H9 (cell line): ENCODE results near the gene MARCHF3. TPM values are rescaled to one million over a fixed set of nuclear protein-coding genes. Genes with fewer than 3 reads are reported as not detected.

Source experiments
- DNase-seq: peaks from one replicate; pipeline ENCODE4 v3.0.0-alpha.2; 2017
- H2AFZ ChIP-seq: one replicate; pipeline ENCODE4 v1.6.1; 2013; ENCODE audit warnings: mild to moderate bottlenecking, low read length, control low read depth, moderate library complexity
- H2AK5ac ChIP-seq: 2 replicates; pipeline ENCODE4 v1.6.1; 2013; ENCODE audit warnings: low read length, control low read depth, mixed read lengths; ENCODE audit not compliant: insufficient read length
- H2BK120ac ChIP-seq: one replicate; pipeline ENCODE4 v1.6.1; 2013; ENCODE audit warnings: low read depth, mild to moderate bottlenecking, low read length, control low read depth, inconsistent platforms; ENCODE audit not compliant: poor library complexity, severe bottlenecking
- H2BK12ac ChIP-seq: 2 replicates; pipeline ENCODE4 v1.6.1; 2013; ENCODE audit warnings: low read length, control low read depth, mixed read lengths, low read depth; ENCODE audit not compliant: insufficient read length
- H2BK15ac ChIP-seq: 2 replicates; pipeline ENCODE4 v1.6.1; 2013; ENCODE audit warnings: low read depth, low read length, control low read depth
- H2BK20ac ChIP-seq: one replicate; pipeline ENCODE4 v1.6.1; 2013; ENCODE audit warnings: low read depth, mild to moderate bottlenecking, low read length, control low read depth, inconsistent platforms; ENCODE audit not compliant: poor library complexity, severe bottlenecking
- H2BK5ac ChIP-seq: 2 replicates; pipeline ENCODE4 v1.6.1; 2013; ENCODE audit warnings: low read length, control low read depth, mixed read lengths; ENCODE audit not compliant: insufficient read length
- H3K14ac ChIP-seq: 2 replicates; pipeline ENCODE4 v1.6.1; 2013; ENCODE audit warnings: low read length, control low read depth; ENCODE audit not compliant: insufficient read depth
- H3K18ac ChIP-seq: 2 replicates; pipeline ENCODE4 v1.6.1; 2013; ENCODE audit warnings: low read depth, mild to moderate bottlenecking, mixed read lengths, low read length, control low read depth; ENCODE audit not compliant: insufficient read length
- H3K23ac ChIP-seq: 2 replicates; pipeline ENCODE4 v1.6.1; 2013; ENCODE audit warnings: low read length, control low read depth, mixed read lengths, low read depth; ENCODE audit not compliant: insufficient read length
- H3K23me2 ChIP-seq: 2 replicates; pipeline ENCODE4 v1.6.1; 2013; ENCODE audit warnings: low read depth, mild to moderate bottlenecking, mixed read lengths, low read length, control low read depth; ENCODE audit not compliant: insufficient read length, poor library complexity, severe bottlenecking
- H3K27ac ChIP-seq: 2 replicates; pipeline ENCODE4 v1.5.1; 2013; ENCODE audit warnings: low read length, control low read depth, mixed read lengths, low read depth; ENCODE audit not compliant: insufficient read length
- H3K27me3 ChIP-seq: 2 replicates; pipeline ENCODE4 v1.6.1; 2013; ENCODE audit warnings: low read length, control low read depth, inconsistent platforms; ENCODE audit not compliant: insufficient read depth
- H3K4ac ChIP-seq: 2 replicates; pipeline ENCODE4 v1.6.1; 2013; ENCODE audit warnings: low read depth, mild to moderate bottlenecking, control low read depth, inconsistent platforms, low read length, moderate library complexity
- H3K4me1 ChIP-seq: 2 replicates; pipeline ENCODE4 v1.6.1; 2013; ENCODE audit warnings: low read length, control low read depth, inconsistent platforms; ENCODE audit not compliant: insufficient read depth
- H3K4me2 ChIP-seq: 2 replicates; pipeline ENCODE4 v1.6.1; 2013; ENCODE audit warnings: low read length, control low read depth, mixed read lengths; ENCODE audit not compliant: insufficient read length, insufficient read depth
- H3K56ac ChIP-seq: 2 replicates; pipeline ENCODE4 v1.6.1; 2013; ENCODE audit warnings: low read depth, mild to moderate bottlenecking, mixed read lengths, low read length, control low read depth; ENCODE audit not compliant: insufficient read length
- H3K79me1 ChIP-seq: 2 replicates; pipeline ENCODE4 v1.6.1; 2013; ENCODE audit warnings: low read depth, mild to moderate bottlenecking, moderate library complexity, low read length, control low read depth, inconsistent platforms; ENCODE audit not compliant: insufficient read depth, poor library complexity, severe bottlenecking
- H3K79me2 ChIP-seq: 2 replicates; pipeline ENCODE4 v1.6.1; 2013; ENCODE audit warnings: low read length, control low read depth, inconsistent platforms; ENCODE audit not compliant: insufficient read depth
- H3K9ac ChIP-seq: 2 replicates; pipeline ENCODE4 v1.6.1; 2013; ENCODE audit warnings: low read length, control low read depth, mixed read lengths; ENCODE audit not compliant: insufficient read length; ENCODE audit errors: extremely low read depth
- H3K9me3 ChIP-seq: one replicate; pipeline ENCODE4 v1.6.1; 2013; ENCODE audit warnings: low read depth, low read length, inconsistent platforms; ENCODE audit not compliant: control insufficient read depth
- H3T11ph ChIP-seq: one replicate; pipeline ENCODE4 v1.6.1; 2013; ENCODE audit warnings: mild to moderate bottlenecking, low read length, control low read depth, inconsistent platforms
- H4K20me1 ChIP-seq: one replicate; pipeline ENCODE4 v1.6.1; 2013; ENCODE audit not compliant: control insufficient read depth, insufficient read length, insufficient read depth
- H4K5ac ChIP-seq: 2 replicates; pipeline ENCODE4 v1.6.1; 2013; ENCODE audit warnings: low read depth, mild to moderate bottlenecking, mixed read lengths, low read length, control low read depth; ENCODE audit not compliant: insufficient read length
- H4K8ac ChIP-seq: replicated peaks from 2 replicates; pipeline ENCODE4 v1.6.1; 2013; ENCODE audit warnings: low read length, control low read depth, mixed read lengths, low read depth; ENCODE audit not compliant: insufficient read length
- H4K91ac ChIP-seq: 2 replicates; pipeline ENCODE4 v1.6.1; 2013; ENCODE audit warnings: low read depth, mild to moderate bottlenecking, moderate library complexity, mixed read lengths, low read length, control low read depth; ENCODE audit not compliant: insufficient read length
- H3K27ac Mint-ChIP-seq, 3 experiments: 2 replicates in 2 of 3; 3 replicates in 1 of 3; pipeline ENCODE4 v1.8.0; 2020 to 2021; ENCODE audit warnings: mixed read lengths in 3 of 3, mild to moderate bottlenecking in 1 of 3, moderate library complexity in 1 of 3
- H3K27me3 Mint-ChIP-seq: 2 replicates; pipeline ENCODE4 v1.8.0; 2021; ENCODE audit warnings: low read depth, mild to moderate bottlenecking, moderate library complexity, mixed read lengths
- H3K36me3 Mint-ChIP-seq, 3 experiments: 2 replicates in 2 of 3; 3 replicates in 1 of 3; pipeline ENCODE4 v1.8.0; 2020 to 2021; ENCODE audit warnings: low read depth in 3 of 3, mixed read lengths in 3 of 3; ENCODE audit not compliant: insufficient read depth in 1 of 3
- H3K4me1 Mint-ChIP-seq, 2 experiments: 2 replicates each; pipeline ENCODE4 v1.8.0; 2020; ENCODE audit warnings: mixed read lengths in 2 of 2
- H3K4me3 Mint-ChIP-seq, 2 experiments: 2 replicates in 1 of 2; 3 replicates in 1 of 2; pipeline ENCODE4 v1.8.0; 2020 to 2021; ENCODE audit warnings: mild to moderate bottlenecking in 2 of 2, mixed read lengths in 2 of 2, moderate library complexity in 1 of 2
- H3K9me3 Mint-ChIP-seq, 2 experiments: 2 replicates in 1 of 2; 3 replicates in 1 of 2; pipeline ENCODE4 v1.8.0; 2020; ENCODE audit warnings: mild to moderate bottlenecking in 2 of 2, mixed read lengths in 2 of 2, moderate library complexity in 1 of 2
- WGBS: extraction: QIAGEN DNeasy Blood & Tissue Kit; methylation state at CpG from one replicate; pipeline ENCODE4 v1.1.7; 2013; ENCODE audit warnings: missing lambda C conversion rate, low lambda C conversion rate, mixed read lengths; ENCODE audit not compliant: insufficient read length; ENCODE audit errors: extremely low coverage; 5-methylcytosine and 5-hydroxymethylcytosine counted together
- total RNA-seq: library from RNA; stranded (reverse); gene quantifications from 2 replicates; pipeline ENCODE4 v1.2.1, GENCODE V29; 2021
- TF ChIP-seq, protein P1 (sequence below): fragments of 200-600 bp; sonication (generic); conservative IDR thresholded peaks from 3 replicates; pipeline ENCODE4 v1.8.0; 2021; ENCODE audit warnings: antibody characterized with exemption, mild to moderate bottlenecking

Gene MARCHF3
- total RNA-seq, 1 experiment from 2014 or later = 17.7 TPM

DNA sequence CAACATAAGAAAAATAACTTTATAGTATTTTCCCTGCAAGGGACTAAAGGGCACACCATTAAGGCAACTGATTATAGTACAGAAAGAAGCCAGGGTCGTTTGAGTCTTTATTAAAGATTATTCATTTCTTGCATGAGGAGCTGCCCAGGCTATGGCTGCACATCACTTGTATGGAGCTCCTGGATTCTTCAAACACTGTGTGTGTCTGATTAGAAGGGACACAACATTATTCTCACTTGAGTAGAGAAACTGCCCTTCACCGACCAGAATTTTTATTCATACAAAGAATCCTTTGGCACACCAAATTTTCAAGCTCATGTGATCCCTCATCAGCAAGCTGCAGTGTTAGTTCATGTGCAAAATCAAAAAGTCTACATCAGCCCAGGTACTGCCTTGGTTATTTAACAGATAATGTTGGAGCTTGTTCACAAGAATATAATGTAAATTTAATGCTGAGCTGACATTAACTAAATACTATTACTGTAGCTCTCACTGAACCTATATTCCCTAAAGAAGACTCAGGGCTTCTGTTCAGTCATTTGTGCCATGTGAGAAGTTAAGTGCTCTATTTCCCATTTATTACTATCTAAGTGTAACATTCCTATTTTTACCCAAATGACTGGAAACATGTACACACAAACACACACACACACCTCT, 33.0 kb upstream of the MARCHF3 start:
- no peaks in the 10 kb centered on the region for H3K79me1 ChIP-seq
- no peak overlapping the region for H2AK5ac ChIP-seq
- WGBS = no CpG with 5 or more reads among the region's 2 CpGs
- Mint-ChIP-seq H3K27ac (no peak overlapping the region), H3K36me3 (no peaks in the 10 kb centered on the region; a peak in 1 of 7 replicates), H3K4me1 (peaks cover 12% of the 10 kb centered on the region in 2 experiments; a peak in 3 of 4 replicates), H3K9me3 (no peaks in the 10 kb centered on the region), H3K27me3 (no peaks in the 10 kb centered on the region), H3K4me3 (no peak overlapping the region)
- H3K23ac ChIP-seq = no peak overlapping the region
- H3K4ac ChIP-seq = no peak overlapping the region
- H3K4me1 ChIP-seq = no peaks in the 10 kb centered on the region
- H4K8ac ChIP-seq = no peak overlapping the region
- H3T11ph ChIP-seq = no peak overlapping the region
- no peak overlapping the region for H3K4me2 ChIP-seq
- no peak overlapping the region for H2AFZ ChIP-seq
- no peaks in the 10 kb centered on the region for H4K20me1 ChIP-seq
- H3K9ac ChIP-seq = no peak overlapping the region
- H3K23me2 ChIP-seq = no peaks in the 10 kb centered on the region
- TF ChIP-seq, protein P1, sequence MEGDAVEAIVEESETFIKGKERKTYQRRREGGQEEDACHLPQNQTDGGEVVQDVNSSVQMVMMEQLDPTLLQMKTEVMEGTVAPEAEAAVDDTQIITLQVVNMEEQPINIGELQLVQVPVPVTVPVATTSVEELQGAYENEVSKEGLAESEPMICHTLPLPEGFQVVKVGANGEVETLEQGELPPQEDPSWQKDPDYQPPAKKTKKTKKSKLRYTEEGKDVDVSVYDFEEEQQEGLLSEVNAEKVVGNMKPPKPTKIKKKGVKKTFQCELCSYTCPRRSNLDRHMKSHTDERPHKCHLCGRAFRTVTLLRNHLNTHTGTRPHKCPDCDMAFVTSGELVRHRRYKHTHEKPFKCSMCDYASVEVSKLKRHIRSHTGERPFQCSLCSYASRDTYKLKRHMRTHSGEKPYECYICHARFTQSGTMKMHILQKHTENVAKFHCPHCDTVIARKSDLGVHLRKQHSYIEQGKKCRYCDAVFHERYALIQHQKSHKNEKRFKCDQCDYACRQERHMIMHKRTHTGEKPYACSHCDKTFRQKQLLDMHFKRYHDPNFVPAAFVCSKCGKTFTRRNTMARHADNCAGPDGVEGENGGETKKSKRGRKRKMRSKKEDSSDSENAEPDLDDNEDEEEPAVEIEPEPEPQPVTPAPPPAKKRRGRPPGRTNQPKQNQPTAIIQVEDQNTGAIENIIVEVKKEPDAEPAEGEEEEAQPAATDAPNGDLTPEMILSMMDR = no peak
- H3K27ac ChIP-seq = no peak overlapping the region
- no peak overlapping the region for H3K18ac ChIP-seq
- no peak overlapping the region for H2BK5ac ChIP-seq
- H2BK20ac ChIP-seq = no peak overlapping the region
- H3K27me3 ChIP-seq = no peaks in the 10 kb centered on the region
- H3K79me2 ChIP-seq = no peaks in the 10 kb centered on the region
- H3K14ac ChIP-seq = no peak overlapping the region
- H4K91ac ChIP-seq = no peak overlapping the region
- no peak overlapping the region for H3K56ac ChIP-seq
- H3K9me3 ChIP-seq = no peaks in the 10 kb centered on the region
- H2BK12ac ChIP-seq = no peak overlapping the region
- no peak overlapping the region for H4K5ac ChIP-seq
- DNase-seq = no peak
- no peak overlapping the region for H2BK120ac ChIP-seq
- H2BK15ac ChIP-seq = no peak overlapping the region
